ENCODE measurements around the gene HCFC1.

Gene HCFC1

GRCh38 chrX:153927922-153928760, 43.5 kb downstream of the HCFC1 start:
- Histone ChIP-seq H3K4me3 (ENCODE audit: low read length) (peak overlapping the region; percentile 51), H3K36me3 (ENCODE audit: control insufficient read depth, insufficient read depth, low read length) (no peaks in the 10 kb centered on the region), H3K9ac (ENCODE audit: low read length) (peak overlapping the region; percentile 92), H3K27me3 (ENCODE audit: control insufficient read depth, insufficient read depth, low read length) (no peaks in the 10 kb centered on the region), H3K4me1 (ENCODE audit: control insufficient read depth, insufficient read depth, low read length) (peaks cover 18% of the 10 kb centered on the region), H3K9me3 (ENCODE audit: control insufficient read depth, low read length) (no peaks in the 10 kb centered on the region)

GRCh38 chrX:153927672-153927921, 44.0 kb downstream of the HCFC1 start:
- Histone ChIP-seq H3K27me3 (ENCODE audit: control insufficient read depth, insufficient read depth, low read length) (no peaks in the 10 kb centered on the region), H3K36me3 (ENCODE audit: control insufficient read depth, insufficient read depth, low read length) (no peaks in the 10 kb centered on the region), H3K9ac (ENCODE audit: low read length) (peak overlapping the region; percentile 92), H3K4me3 (ENCODE audit: low read length) (peak overlapping the region; percentile 51), H3K9me3 (ENCODE audit: control insufficient read depth, low read length) (no peaks in the 10 kb centered on the region), H3K4me1 (ENCODE audit: control insufficient read depth, insufficient read depth, low read length) (peaks cover 18% of the 10 kb centered on the region)

- Histone ChIP-seq H3K27me3 (ENCODE audit: control insufficient read depth, insufficient read depth, low read length) (no peaks in the 10 kb centered on the region), H3K36me3 (ENCODE audit: control insufficient read depth, insufficient read depth, low read length) (no peaks in the 10 kb centered on the region), H3K4me3 (ENCODE audit: low read length) (peak overlapping the region; percentile 51), H3K9ac (ENCODE audit: low read length) (peak overlapping the region; percentile 92), H3K4me1 (ENCODE audit: control insufficient read depth, insufficient read depth, low read length) (peaks cover 18% of the 10 kb centered on the region), H3K9me3 (ENCODE audit: control insufficient read depth, low read length) (no peaks in the 10 kb centered on the region)
These were observed 44.6 kb downstream of the HCFC1 start for GRCh38 chrX:153926858-153927671.

- Histone ChIP-seq H3K4me1 (ENCODE audit: control insufficient read depth, insufficient read depth, low read length) (peaks cover 18% of the 10 kb centered on the region), H3K27me3 (ENCODE audit: control insufficient read depth, insufficient read depth, low read length) (no peaks in the 10 kb centered on the region), H3K4me3 (ENCODE audit: low read length) (no peak overlapping the region), H3K36me3 (ENCODE audit: control insufficient read depth, insufficient read depth, low read length) (no peaks in the 10 kb centered on the region), H3K9ac (ENCODE audit: low read length) (peak overlapping the region; percentile 92), H3K9me3 (ENCODE audit: control insufficient read depth, low read length) (no peaks in the 10 kb centered on the region)
These were observed 45.1 kb downstream of the HCFC1 start for GRCh38 chrX:153926552-153926857.

- Histone ChIP-seq H3K4me1 (ENCODE audit: control insufficient read depth, insufficient read depth, low read length) (peaks cover 18% of the 10 kb centered on the region), H3K36me3 (ENCODE audit: control insufficient read depth, insufficient read depth, low read length) (no peaks in the 10 kb centered on the region), H3K27me3 (ENCODE audit: control insufficient read depth, insufficient read depth, low read length) (no peaks in the 10 kb centered on the region), H3K4me3 (ENCODE audit: low read length) (peak within 1 kb of the TSS; percentile 51), H3K9me3 (ENCODE audit: control insufficient read depth, low read length) (no peaks in the 10 kb centered on the region), H3K9ac (ENCODE audit: low read length) (peak within 1 kb of the TSS; percentile 92)
These were observed 45.7 kb downstream of the HCFC1 start, which contains the start of gene ARHGAP4 for GRCh38 chrX:153925739-153926551. ARHGAP4 (minus strand) TSS chrX:153926264; CDS start chrX:153926202, 62 bp downstream.

GRCh38 chrX:153925387-153925738, 46.3 kb downstream of the HCFC1 start:
- no peaks in the 10 kb centered on the region for H3K27me3 ChIP-seq (ENCODE audit: control insufficient read depth, insufficient read depth, low read length)
- H3K4me1 ChIP-seq (ENCODE audit: control insufficient read depth, insufficient read depth, low read length), result peaks cover 18% of the 10 kb centered on the region

GRCh38 chrX:153924149-153924861, 47.3 kb downstream of the HCFC1 start:
- no peak overlapping the region for H3K9ac ChIP-seq (ENCODE audit: low read length)
- H3K36me3 ChIP-seq (ENCODE audit: control insufficient read depth, insufficient read depth, low read length), result no peaks in the 10 kb centered on the region
- no peaks in the 10 kb centered on the region for H3K9me3 ChIP-seq (ENCODE audit: control insufficient read depth, low read length)
- H3K4me1 ChIP-seq (ENCODE audit: control insufficient read depth, insufficient read depth, low read length), result peaks cover 14% of the 10 kb centered on the region
- no peaks in the 10 kb centered on the region for H3K27me3 ChIP-seq (ENCODE audit: control insufficient read depth, insufficient read depth, low read length)
- no peak overlapping the region for H3K4me3 ChIP-seq (ENCODE audit: low read length)

More at GRCh38 chrX:153925387-153925738, 46.3 kb downstream of the HCFC1 start:
- Histone ChIP-seq H3K36me3 (ENCODE audit: control insufficient read depth, insufficient read depth, low read length) (no peaks in the 10 kb centered on the region), H3K9me3 (ENCODE audit: control insufficient read depth, low read length) (no peaks in the 10 kb centered on the region), H3K4me3 (ENCODE audit: low read length) (no peak overlapping the region), H3K9ac (ENCODE audit: low read length) (no peak overlapping the region)

- no peaks in the 10 kb centered on the region for H3K36me3 ChIP-seq (ENCODE audit: control insufficient read depth, insufficient read depth, low read length)
- H3K4me1 ChIP-seq (ENCODE audit: control insufficient read depth, insufficient read depth, low read length), result peaks cover 11% of the 10 kb centered on the region
- no peaks in the 10 kb centered on the region for H3K27me3 ChIP-seq (ENCODE audit: control insufficient read depth, insufficient read depth, low read length)
- no peak overlapping the region for H3K4me3 ChIP-seq (ENCODE audit: low read length)
- H3K9ac ChIP-seq (ENCODE audit: low read length), result no peak overlapping the region
- no peaks in the 10 kb centered on the region for H3K9me3 ChIP-seq (ENCODE audit: control insufficient read depth, low read length)
These were observed 48.4 kb downstream of the HCFC1 start for GRCh38 chrX:153922932-153923857.

GRCh38 chrX:153921511-153922446, 49.8 kb downstream of the HCFC1 start:
- H3K9ac ChIP-seq (ENCODE audit: low read length), result no peak overlapping the region
- H3K36me3 ChIP-seq (ENCODE audit: control insufficient read depth, insufficient read depth, low read length), result no peaks in the 10 kb centered on the region
- H3K27me3 ChIP-seq (ENCODE audit: control insufficient read depth, insufficient read depth, low read length), result no peaks in the 10 kb centered on the region
- no peaks in the 10 kb centered on the region for H3K9me3 ChIP-seq (ENCODE audit: control insufficient read depth, low read length)
- no peak overlapping the region for H3K4me3 ChIP-seq (ENCODE audit: low read length)
- peaks cover 6% of the 10 kb centered on the region for H3K4me1 ChIP-seq (ENCODE audit: control insufficient read depth, insufficient read depth, low read length)

- Histone ChIP-seq H3K36me3 (ENCODE audit: control insufficient read depth, insufficient read depth, low read length) (no peaks in the 10 kb centered on the region), H3K9me3 (ENCODE audit: control insufficient read depth, low read length) (no peaks in the 10 kb centered on the region), H3K4me3 (ENCODE audit: low read length) (no peak overlapping the region), H3K4me1 (ENCODE audit: control insufficient read depth, insufficient read depth, low read length) (no peaks in the 10 kb centered on the region), H3K9ac (ENCODE audit: low read length) (no peak overlapping the region), H3K27me3 (ENCODE audit: control insufficient read depth, insufficient read depth, low read length) (no peaks in the 10 kb centered on the region)
These were observed 50.5 kb downstream of the HCFC1 start for GRCh38 chrX:153921070-153921469.
